GM18502 (cell line): Measurements from ENCODE around the gene HHIP.
A peak's percentile ranks its signal among the peaks of the same experiment; 100 is the strongest.

ENCODE experiments used
- ATAC-seq: cut with Tn5 transposase; IDR thresholded peaks from one replicate; pipeline ENCODE4 v1.9.1; 2021; ENCODE audit warnings: mild to moderate bottlenecking; ENCODE audit not compliant: unreplicated experiment, poor library complexity

Gene HHIP, protein sequence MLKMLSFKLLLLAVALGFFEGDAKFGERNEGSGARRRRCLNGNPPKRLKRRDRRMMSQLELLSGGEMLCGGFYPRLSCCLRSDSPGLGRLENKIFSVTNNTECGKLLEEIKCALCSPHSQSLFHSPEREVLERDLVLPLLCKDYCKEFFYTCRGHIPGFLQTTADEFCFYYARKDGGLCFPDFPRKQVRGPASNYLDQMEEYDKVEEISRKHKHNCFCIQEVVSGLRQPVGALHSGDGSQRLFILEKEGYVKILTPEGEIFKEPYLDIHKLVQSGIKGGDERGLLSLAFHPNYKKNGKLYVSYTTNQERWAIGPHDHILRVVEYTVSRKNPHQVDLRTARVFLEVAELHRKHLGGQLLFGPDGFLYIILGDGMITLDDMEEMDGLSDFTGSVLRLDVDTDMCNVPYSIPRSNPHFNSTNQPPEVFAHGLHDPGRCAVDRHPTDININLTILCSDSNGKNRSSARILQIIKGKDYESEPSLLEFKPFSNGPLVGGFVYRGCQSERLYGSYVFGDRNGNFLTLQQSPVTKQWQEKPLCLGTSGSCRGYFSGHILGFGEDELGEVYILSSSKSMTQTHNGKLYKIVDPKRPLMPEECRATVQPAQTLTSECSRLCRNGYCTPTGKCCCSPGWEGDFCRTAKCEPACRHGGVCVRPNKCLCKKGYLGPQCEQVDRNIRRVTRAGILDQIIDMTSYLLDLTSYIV

DNA sequence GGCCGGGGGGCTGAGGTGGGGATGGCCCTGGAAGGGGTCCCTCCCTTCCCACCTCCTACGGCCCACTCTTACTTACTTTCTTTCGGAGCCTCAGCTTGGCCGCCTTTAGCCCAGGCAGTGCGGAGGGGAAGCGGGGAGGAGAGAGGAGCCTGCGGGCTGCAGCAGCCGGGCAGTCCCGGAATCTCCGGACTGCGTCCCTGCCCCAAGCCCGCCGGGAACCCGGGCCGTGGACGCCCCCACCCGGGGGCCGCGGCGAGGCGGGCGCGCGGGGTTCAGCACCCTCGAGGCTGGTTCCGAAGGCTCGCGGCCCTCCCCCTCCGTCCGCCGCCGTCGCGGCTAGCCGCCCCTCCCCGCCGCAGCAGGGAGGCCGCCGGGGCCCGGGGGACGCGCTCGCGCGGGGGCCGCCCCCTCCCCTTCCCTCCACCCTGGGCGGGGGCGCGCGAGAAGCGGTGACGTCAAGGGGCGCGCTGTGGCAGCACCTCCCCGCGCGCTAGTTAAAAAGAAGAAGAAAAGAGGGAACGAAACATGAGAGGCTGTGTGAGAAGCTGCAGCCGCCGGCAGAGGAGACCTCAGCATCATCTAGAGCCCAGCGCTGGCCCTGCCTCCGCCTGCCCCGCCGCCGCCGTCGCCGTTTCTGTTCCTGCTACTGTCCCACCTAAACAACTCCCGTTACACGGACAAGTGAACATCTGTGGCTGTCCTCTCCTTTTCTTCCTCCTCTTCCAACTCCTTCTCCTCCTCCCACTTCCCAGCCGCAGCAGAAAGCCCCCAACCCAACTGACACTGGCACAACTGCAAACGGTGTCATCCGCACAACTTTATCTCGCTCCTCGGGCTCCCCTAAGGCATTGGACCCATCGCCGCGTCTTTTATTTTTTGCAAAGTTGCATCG is at the start of gene HHIP:
TSS of gene HHIP (plus strand) at position 526 of the 892 bp plus-strand sequence. CDS start 520 bp downstream, outside the sequence.
- peak; percentile 54 for ATAC-seq

DNA sequence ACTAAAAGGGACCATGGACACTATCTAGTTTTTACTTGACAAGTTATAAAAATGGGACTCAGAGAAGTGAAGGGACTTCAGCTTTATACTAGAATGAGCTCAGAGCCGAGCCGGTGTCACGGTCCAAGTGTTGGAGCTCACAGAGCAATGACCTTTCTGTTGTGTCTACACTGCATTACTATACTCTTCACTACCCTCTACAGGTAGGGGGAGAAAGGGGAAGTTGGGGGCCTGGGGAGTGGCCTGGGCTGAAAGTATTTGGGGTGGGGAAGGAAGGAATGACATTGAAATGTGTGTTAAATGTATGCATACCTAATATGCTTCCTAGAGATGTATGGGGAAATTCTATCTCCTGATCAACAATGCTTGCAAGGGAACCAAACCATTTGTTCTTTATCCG is 48.8 kb upstream of the HHIP start:
- ATAC-seq = no peak

DNA sequence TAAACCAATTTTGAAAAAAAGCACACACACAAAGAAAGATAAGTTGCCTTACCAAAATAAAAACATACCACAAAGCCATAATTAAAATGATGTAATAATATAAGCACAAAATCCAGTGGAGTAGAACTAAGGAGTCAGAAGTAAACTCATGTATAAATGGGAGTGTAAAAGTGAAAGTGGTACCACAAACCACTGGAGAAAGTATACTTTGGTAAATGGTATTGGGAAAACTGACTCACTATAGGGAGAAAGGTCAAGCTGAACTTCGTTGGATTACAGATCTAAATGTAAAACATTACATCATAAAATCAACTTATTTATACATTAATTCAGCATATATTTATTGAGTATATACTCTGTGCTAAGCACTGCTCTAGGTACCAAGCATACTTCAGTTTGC is 46.3 kb upstream of the HHIP start:
- ATAC-seq = no peak

DNA sequence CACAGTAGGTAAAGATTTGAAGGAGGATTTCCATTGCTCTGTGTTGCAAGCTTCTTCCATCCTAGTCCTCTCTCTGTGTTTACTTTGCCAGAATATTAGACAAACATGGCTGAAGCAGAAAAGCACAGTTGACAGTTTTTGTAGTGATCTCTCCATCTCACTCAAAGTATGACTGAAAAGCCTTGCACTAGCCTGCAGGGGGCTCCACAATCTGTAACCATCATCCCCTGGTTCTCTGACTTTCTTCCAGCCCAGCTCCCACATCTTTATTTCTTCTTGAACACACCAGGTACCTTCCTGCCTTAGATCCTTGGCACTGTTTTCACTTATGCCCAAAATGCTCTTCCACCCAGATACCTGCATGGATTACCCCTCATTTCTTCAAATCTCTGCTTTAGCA is 34.1 kb upstream of the HHIP start:
- ATAC-seq = no peak

DNA sequence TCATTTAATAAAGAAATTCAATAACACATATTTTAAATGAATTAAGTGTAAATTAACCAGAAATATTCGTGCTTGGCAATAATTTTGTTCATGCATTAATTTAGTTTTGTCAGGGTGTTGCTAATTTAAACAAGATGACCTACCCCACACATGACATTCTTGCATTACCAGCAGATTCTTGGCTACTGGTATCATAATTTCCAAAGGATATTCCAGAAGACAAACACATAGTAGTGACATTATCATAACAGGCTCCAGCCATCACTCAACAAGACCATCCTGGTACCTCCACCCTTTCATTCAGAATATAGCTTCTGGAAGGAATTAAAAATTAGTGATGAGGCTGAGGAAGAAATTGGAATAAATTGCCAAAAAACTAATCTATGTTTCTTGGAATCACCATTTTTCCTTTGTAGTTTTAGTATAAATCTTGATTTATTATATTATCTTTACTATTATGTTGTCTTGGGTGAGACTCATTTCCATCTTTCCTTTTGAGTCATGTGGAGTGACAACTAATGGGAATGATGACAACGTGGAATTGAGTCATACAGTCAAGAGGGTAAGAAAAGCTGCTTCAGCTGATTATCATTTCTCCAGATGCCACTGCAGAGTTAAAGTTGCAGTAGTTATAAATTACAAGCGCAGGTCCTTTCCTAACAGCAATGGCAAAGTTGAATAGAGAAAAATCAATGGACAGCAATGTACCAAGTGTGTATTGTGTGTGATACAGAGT is 30.9 kb upstream of the HHIP start:
- no peak for ATAC-seq

DNA sequence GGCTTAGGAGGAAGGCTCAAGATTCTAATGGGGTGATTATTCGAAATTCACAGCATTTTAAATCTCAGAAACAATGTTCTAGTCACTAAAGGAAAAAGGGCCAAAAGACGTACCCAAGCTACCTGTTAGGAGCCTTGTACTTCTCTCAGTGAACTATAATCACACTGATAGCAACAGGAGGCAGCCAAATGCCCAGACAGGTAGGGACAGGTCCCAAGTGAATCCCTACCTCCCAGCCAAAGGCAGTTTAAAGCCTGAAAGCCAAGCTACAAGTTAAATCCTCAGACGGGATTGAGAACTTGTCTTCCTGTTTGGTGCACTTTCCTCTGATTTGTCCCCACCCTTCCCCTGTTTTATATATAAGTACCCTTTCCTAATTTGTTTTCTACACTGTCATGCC is 24.3 kb upstream of the HHIP start:
- no peak for ATAC-seq

- no peak for ATAC-seq
Measured at GRCh38 chr4:144627663-144628076, 18.3 kb upstream of the HHIP start.

- ATAC-seq = peak; percentile 26
Measured at GRCh38 chr4:144633215-144633614, 12.7 kb upstream of the HHIP start.

GRCh38 chr4:144634978-144635747 is 10.8 kb upstream of the HHIP start:
- peak; percentile 100 for ATAC-seq

GRCh38 chr4:144644368-144645101 is 1.4 kb upstream of the HHIP start:
- no peak for ATAC-seq

DNA sequence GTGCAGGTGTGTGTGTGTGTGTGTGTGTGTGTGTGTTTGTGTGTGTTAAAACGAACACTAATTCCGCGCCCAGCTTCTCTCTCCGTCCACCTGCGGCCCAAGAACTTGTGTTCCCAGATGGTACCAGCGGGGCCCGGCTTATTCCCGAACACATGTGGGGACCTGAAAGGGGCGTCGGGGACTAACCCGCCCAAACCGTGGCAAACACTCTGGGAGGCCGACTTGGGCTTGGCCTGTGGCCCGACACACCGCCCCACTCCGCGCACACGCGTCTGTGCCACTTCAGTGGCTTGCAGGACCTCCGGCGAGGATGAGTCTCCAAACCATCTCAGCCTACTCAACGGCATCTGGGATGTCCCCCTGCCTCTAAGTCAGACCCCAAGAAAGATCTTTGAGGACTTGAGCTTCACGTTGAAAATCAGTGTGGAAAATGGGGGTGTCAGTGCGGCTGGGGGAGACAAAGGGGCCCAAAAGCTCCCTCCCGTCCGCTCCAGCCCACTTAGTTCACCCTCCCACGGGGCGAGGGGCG is 790 bp upstream of the HHIP start:
- no peak for ATAC-seq

GRCh38 chr4:144646523-144647094 is 653 bp downstream of the HHIP start:
- ATAC-seq = peak; percentile 29

DNA sequence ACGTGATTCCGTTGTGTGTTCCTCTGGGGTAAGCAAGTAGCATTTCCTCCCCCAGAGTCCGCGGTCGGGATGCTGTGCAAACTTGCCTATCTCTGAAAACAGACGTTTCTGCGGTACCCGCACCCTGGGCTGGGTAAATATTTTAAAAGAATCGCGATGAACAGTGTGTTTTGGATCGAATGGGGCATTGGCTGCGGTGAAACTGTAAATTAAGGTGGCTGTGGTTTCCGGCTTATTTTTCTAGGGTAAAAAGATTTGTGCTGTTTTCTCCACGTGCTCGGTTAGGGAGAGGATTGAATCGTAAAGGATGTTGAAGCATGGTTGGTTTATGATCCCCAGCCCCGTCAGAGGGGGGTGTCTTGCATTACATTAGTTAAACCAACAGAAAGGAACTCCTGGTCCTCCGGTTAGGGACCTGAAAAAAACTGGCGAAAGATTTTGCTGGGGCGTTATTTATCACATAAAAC is 1.2 kb downstream of the HHIP start:
- peak; percentile 36 for ATAC-seq

DNA sequence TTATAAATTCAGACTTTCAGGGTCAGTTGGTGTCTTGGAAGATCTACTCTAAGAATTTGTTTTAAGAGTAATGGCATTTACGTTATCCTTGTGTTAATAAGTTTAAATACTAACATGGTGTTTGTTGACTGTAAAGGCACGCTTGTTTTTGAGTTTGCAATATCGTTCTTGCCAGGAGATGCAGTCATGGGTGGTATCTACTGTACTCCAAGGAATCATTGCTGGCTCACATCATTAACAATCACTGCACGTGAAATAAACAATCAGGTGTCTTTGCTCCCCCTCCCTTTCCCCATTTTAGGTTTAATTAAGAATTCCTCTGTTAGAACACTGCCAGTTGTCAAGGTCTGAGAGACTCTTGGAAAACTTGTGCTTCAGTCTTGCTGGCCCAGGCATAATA is 1.6 kb downstream of the HHIP start:
- ATAC-seq = no peak

DNA sequence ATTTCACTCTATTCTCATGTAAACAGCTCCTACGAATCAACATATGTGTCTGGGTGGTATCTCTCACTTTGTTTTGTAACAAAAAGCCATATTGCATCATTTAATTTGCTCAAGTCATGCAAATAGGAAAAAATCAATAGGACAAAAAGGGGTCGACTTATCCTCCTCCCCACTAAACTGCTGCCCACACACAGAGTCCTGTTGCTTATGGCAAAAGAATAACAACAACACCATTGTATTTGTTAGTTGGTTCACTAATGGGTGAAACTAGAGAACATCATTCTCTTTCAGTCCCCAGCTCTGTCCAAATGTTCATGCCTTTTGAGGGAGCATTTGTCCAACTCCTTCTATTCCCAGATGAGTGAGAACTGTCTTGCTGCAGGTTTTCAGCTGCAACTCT is 2.1 kb downstream of the HHIP start:
- ATAC-seq = no peak

- ATAC-seq = no peak
Measured at GRCh38 chr4:144649646-144650045, 3.7 kb downstream of the HHIP start.

DNA sequence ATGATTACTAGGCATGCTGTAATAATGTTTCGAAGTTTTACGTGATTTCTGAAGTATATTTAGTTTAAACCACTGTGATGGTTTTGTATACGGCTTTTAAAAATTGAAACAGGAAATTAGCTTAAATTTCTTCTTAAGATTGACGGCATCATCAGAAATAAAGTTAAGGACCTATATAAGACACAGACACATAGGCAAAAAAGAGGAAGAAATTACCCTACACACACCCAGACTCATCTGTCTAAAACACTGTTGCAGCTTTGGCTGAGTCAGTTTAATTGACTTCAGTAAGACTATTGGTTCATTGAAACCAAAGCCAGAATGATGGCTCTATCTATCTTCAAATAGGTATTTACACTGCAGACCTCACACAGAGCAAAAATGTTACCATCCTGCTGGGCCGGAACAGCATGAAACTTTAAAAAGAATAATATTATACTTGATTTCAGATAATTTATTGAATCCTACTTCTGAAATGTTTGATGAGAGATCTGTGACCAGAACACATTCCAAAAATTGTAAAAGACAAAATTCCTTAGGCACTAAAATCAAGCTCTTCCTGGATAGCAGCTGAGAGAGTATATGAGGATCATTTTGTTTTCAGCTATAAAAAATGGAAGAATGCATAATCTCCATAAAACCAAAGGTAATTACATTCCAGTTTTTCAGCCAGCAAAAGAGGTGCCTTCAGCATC is 4.5 kb downstream of the HHIP start:
- ATAC-seq = no peak
